DOHH2 (cell line): ENCODE measurements around the gene TBC1D16.

Source experiments
- CTCF ChIP-seq: fragments of 200-600 bp; sonication (generic); IDR thresholded peaks from one replicate; pipeline ENCODE4 v1.5.1; 2014; ENCODE audit warnings: antibody characterized with exemption, mild to moderate bottlenecking, low read depth, low read length; ENCODE audit not compliant: poor library complexity, severe bottlenecking
- EZH2phosphoT487 ChIP-seq: fragments of 200-600 bp; sonication (generic); IDR thresholded peaks from 2 replicates; pipeline ENCODE4 v1.6.1; 2017; ENCODE audit warnings: borderline replicate concordance, mild to moderate bottlenecking, antibody characterized with exemption, low read length, moderate library complexity, mixed read lengths

- TF ChIP-seq CTCF = no peak
- no peak for TF ChIP-seq EZH2phosphoT487
Measured at GRCh38 chr17:79959042-79959441, 76.6 kb downstream of the TBC1D16 start.
